Kidney tubule cell (primary cell): ENCODE data around the gene PRR3.
A peak's percentile ranks its signal among the peaks of the same experiment; 100 is the strongest.
"Not testable (repeated sequence)": the region's sequence is repeated elsewhere in the genome, so short reads cannot be mapped to it uniquely, and the experiment has no call there.

Experiments used
- DNase-seq: peaks from one replicate; pipeline ENCODE4 v3.0.0-alpha.2; 2018; ENCODE audit warnings: low spot score

PRR3 gene

GRCh38 chr6:30556906-30557682 lies at the start of gene PRR3:
TSS of gene PRR3 (plus strand) at chr6:30557295. CDS start at chr6:30557345, 50 bp downstream.
- DNase-seq, result peak; percentile 92

- DNase-seq, result no peak
Observed at GRCh38 chr6:30507849-30508827, 49.0 kb upstream of the PRR3 start.

GRCh38 chr6:30508890-30509736 lies 48.0 kb upstream of the PRR3 start:
- peak; percentile 48 for DNase-seq

GRCh38 chr6:30510419-30511168 lies 46.5 kb upstream of the PRR3 start:
- no peak for DNase-seq

- DNase-seq, result no peak
Observed at GRCh38 chr6:30511169-30511546, 45.9 kb upstream of the PRR3 start.

- DNase-seq, result no peak
Observed at GRCh38 chr6:30513451-30513850, 43.6 kb upstream of the PRR3 start.

- no peak for DNase-seq
Observed at GRCh38 chr6:30515106-30515505, 42.0 kb upstream of the PRR3 start.

- peak; percentile 96 for DNase-seq
Observed at GRCh38 chr6:30515944-30516753, 40.9 kb upstream of the PRR3 start.

- DNase-seq, result not testable (repeated sequence)
Observed at GRCh38 chr6:30516754-30517076, 40.4 kb upstream of the PRR3 start.

GRCh38 chr6:30517767-30518504 lies 39.2 kb upstream of the PRR3 start:
- not testable (repeated sequence) for DNase-seq

GRCh38 chr6:30518505-30519145 lies 38.5 kb upstream of the PRR3 start:
- DNase-seq, result not testable (repeated sequence)

GRCh38 chr6:30520522-30520921 lies 36.6 kb upstream of the PRR3 start:
- no peak for DNase-seq

- peak; percentile 67 for DNase-seq
Observed at GRCh38 chr6:30521082-30521481, 36.0 kb upstream of the PRR3 start.

- peak; percentile 43 for DNase-seq
Observed at GRCh38 chr6:30521952-30522351, 35.1 kb upstream of the PRR3 start.

- DNase-seq, result not testable (repeated sequence)
Observed at GRCh38 chr6:30526444-30526843, 30.7 kb upstream of the PRR3 start.

- DNase-seq, result not testable (repeated sequence)
Observed at GRCh38 chr6:30529349-30529875, 27.7 kb upstream of the PRR3 start.

- DNase-seq, result no peak
Observed at GRCh38 chr6:30530014-30530413, 27.1 kb upstream of the PRR3 start.

- DNase-seq, result no peak
Observed at GRCh38 chr6:30533460-30534294, 23.4 kb upstream of the PRR3 start.
